ENCODE results near the gene ADAMTS2. TPM values are rescaled to one million over a fixed set of nuclear protein-coding genes. Genes with fewer than 3 reads are reported as not detected.

The ADAMTS2 gene
- total RNA-seq, 1 experiment from 2014 or later, result 3.9 TPM

DNA sequence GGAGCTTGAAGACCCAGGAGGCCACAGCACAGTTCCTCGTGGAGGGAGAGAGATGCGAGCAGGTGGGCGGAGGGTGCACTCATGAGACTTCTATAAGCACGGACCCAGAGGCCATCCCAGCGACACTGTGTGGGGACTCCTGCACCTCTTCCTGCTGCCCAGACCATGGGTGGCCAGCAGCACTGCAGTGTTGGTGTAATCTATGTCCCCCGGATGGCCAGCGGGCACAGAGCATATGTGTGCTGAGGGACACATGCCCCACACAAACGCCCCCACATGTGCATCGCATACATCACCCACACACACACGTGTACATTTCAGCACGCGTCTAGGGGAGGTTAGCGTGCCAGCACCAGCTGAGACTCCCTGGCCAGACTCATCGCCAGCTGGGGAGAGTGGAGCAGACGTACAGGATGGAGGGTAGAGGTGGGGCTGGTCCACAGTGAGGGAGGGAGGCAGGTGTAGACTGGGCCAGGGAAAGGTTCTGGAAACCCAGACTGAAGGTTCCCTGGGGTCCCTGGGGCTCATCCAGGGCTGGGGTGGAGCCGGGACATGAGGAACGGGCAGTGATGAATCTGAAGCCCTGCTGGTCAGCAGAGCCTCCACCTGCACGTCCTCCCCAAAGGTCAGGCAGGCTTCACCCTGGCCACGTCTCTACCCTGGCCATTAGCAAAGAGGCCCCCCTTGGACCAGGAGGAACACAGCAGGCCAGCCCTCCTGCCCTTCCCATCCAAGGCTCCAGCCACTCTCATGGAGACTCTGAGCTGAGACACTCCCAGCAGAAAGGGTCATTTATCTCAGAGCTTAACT lies 27.6 kb downstream of the ADAMTS2 start:
- BruUV-seq (replicated peaks), result no TSS peak
- H3K9me3 ChIP-seq (ENCODE audit: control insufficient read depth in 1 of 2, insufficient read depth in 1 of 2, low read depth in 1 of 2, low read length in 2 of 2), result no peaks in the 10 kb centered on the region

DNA sequence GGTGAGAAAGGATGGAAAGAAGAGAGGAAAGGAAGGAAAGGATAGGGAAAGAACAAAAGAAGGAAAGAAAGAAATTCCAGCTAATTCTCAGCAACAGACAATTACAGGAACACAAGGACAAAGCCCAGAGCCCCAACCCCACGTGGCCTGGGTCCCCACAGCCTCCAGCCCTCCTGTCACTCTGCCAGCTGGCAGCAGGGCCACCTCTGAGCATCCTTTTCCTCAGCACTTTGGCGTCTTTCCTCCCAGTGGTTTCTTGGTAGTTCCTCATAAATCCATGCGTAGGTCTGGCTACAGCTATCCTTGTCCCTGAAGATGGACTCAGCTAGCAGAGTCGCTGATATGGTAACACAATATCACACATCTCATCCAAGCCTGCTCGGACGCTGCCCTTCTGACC lies 28.3 kb downstream of the ADAMTS2 start:
- Histone ChIP-seq H3K4me1 (ENCODE audit: control insufficient read depth in 1 of 2, insufficient read depth in 2 of 2, low read length in 2 of 2) (no peaks in the 10 kb centered on the region), H3K27ac (ENCODE audit: low read depth, low read length) (no peak overlapping the region), H3K9ac (ENCODE audit: low read length) (no peak overlapping the region), H3K79me2 (ENCODE audit: insufficient read depth, low read length) (no peaks in the 10 kb centered on the region), H3K9me3 (ENCODE audit: control insufficient read depth in 1 of 2, insufficient read depth in 1 of 2, low read depth in 1 of 2, low read length in 2 of 2) (no peaks in the 10 kb centered on the region), H3K9me2 (ENCODE audit: insufficient read depth) (no peaks in the 10 kb centered on the region), H3K27me3 (ENCODE audit: insufficient read depth, low read length) (no peaks in the 10 kb centered on the region), H2AFZ (ENCODE audit: low read depth, low read length, poor library complexity, severe bottlenecking) (no peak overlapping the region), H4K20me1 (ENCODE audit: insufficient read depth) (no peaks in the 10 kb centered on the region), H3K4me3 (replicated peaks in 1 of 2; ENCODE audit: low read depth in 1 of 2, low read length in 2 of 2) (no peak overlapping the region), H3K4me2 (ENCODE audit: low read length) (no peak overlapping the region), H3K36me3 (ENCODE audit: control insufficient read depth in 1 of 2, insufficient read depth in 2 of 2, low read length in 2 of 2) (no peaks in the 10 kb centered on the region)
- no peak for TF ChIP-seq ZFX (IDR thresholded peaks at IDR 0.05)
- ATAC-seq, result no peak
- ChIA-PET POLR2A (no interaction called here), CTCF (no interaction called here), RAD21 (ENCODE audit: low non-redundant PET in 1 of 2, low total read pairs in 2 of 2, uncharacterized antibody in 2 of 2, unreplicated experiment in 2 of 2) (no interaction called here)
- no peak for DNase-seq (ENCODE audit: low read depth, low spot score)
- intact Hi-C loops (cut with micrococcal nuclease), result no loop called here
- BruUV-seq (replicated peaks), result no TSS peak

More for the DNA sequence above, 27.6 kb downstream of the ADAMTS2 start:
- TF ChIP-seq ZNF274 (IDR thresholded peaks at IDR 0.05; ENCODE audit: low read depth, low read length) (no peak), CBX3 (IDR thresholded peaks at IDR 0.05; ENCODE audit: low read depth) (no peak), JUND (IDR thresholded peaks at IDR 0.05) (no peak), EZH2 (IDR thresholded peaks at IDR 0.05) (no peak), ZFX (IDR thresholded peaks at IDR 0.05) (no peak), FOSL1 (IDR thresholded peaks at IDR 0.05; ENCODE audit: low read depth) (no peak), TCF7L2 (IDR thresholded peaks at IDR 0.05; ENCODE audit: borderline replicate concordance, extremely low read depth, insufficient read depth, insufficient read length) (no peak), CEBPB (IDR thresholded peaks at IDR 0.05; ENCODE audit: low read depth) (no peak), POLR2AphosphoS5 (IDR thresholded peaks at IDR 0.05; ENCODE audit: low read depth, low read length) (no peak)
- TF ChIP-seq, protein P1, sequence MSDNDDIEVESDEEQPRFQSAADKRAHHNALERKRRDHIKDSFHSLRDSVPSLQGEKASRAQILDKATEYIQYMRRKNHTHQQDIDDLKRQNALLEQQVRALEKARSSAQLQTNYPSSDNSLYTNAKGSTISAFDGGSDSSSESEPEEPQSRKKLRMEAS (IDR thresholded peaks at IDR 0.05), result no peak
- ATAC-seq (no peak), DNase-seq (ENCODE audit: low read depth, low spot score) (no peak)
- no peaks in the 10 kb centered on the region for H3K9me2 ChIP-seq (ENCODE audit: insufficient read depth)
- no peak overlapping the region for H3K27ac ChIP-seq (ENCODE audit: low read depth, low read length)
- no peaks in the 10 kb centered on the region for H4K20me1 ChIP-seq (ENCODE audit: insufficient read depth)
- H3K36me3 ChIP-seq (ENCODE audit: control insufficient read depth in 1 of 2, insufficient read depth in 2 of 2, low read length in 2 of 2), result no peaks in the 10 kb centered on the region
- CTCF ChIA-PET, result no interaction called here
- H3K4me1 ChIP-seq (ENCODE audit: control insufficient read depth in 1 of 2, insufficient read depth in 2 of 2, low read length in 2 of 2), result no peaks in the 10 kb centered on the region
- H3K9ac ChIP-seq (ENCODE audit: low read length), result no peak overlapping the region
- no peak overlapping the region for H3K4me3 ChIP-seq (replicated peaks in 1 of 2; ENCODE audit: low read depth in 1 of 2, low read length in 2 of 2)
- POLR2A ChIA-PET, result no interaction called here
- no peaks in the 10 kb centered on the region for H3K27me3 ChIP-seq (ENCODE audit: insufficient read depth, low read length)
- no peak overlapping the region for H2AFZ ChIP-seq (ENCODE audit: low read depth, low read length, poor library complexity, severe bottlenecking)
- H3K79me2 ChIP-seq (ENCODE audit: insufficient read depth, low read length), result no peaks in the 10 kb centered on the region
- RAD21 ChIA-PET (ENCODE audit: low non-redundant PET in 1 of 2, low total read pairs in 2 of 2, uncharacterized antibody in 2 of 2, unreplicated experiment in 2 of 2), result no interaction called here
- no peak overlapping the region for H3K4me2 ChIP-seq (ENCODE audit: low read length)
- intact Hi-C loops (cut with micrococcal nuclease), result no loop called here

Measured in HCT116 (cell line).